ENCODE measurements around the gene CCNB1IP1. TPM values are rescaled to one million over a fixed set of nuclear protein-coding genes. Genes with fewer than 3 reads are reported as not detected.
A peak's percentile ranks its signal among the peaks of the same experiment; 100 is the strongest.
"Not testable (repeated sequence)": the region's sequence is repeated elsewhere in the genome, so short reads cannot be mapped to it uniquely, and the experiment has no call there.

The CCNB1IP1 gene
- 61.3 TPM for total RNA-seq
- long read RNA-seq, transcript CCNB1IP1-202 (7 exons, 1,479 nt): major isoform, 15 of 40 reads
- long read RNA-seq, partial matches to known transcripts: 22 of 40 reads
- long read RNA-seq, other reads (novel, unspliced or antisense): 2 of 40 reads

GRCh38 chr14:20332788-20333493 lies at the start of gene CCNB1IP1:
TSS of gene CCNB1IP1 (minus strand) at chr14:20333279. CDS start at chr14:20316523, 16,756 bp downstream.
- intact Hi-C loops (cut with DNase I): loop anchor here (5.0 kb wide), 2 partner anchors 279 to 349 kb away; partner anchors contain the start of gene RNASE4
- DNase-seq (ENCODE audit: low spot score): no peak

DNA sequence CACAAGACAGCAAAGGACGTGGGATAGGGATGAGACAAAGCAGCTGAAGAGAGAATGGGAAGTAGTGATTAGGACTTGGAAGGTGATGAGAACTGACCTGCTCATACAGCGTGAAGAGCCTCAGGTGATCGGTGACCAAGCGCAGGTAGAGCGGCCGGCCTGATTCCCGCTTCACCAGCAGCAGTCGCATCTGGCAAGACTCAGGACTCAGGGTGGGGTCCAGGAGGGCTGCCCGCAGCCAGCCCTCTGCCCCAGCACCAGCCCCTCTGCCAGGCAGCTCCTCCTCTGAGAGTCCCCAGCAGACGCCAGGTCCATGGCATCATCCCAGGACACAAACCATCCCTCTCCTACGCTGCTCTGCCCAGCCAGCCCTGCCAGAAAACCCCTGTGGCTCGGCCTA lies 49.4 kb upstream of the CCNB1IP1 start:
- intact Hi-C loops (cut with DNase I): no loop called here

GRCh38 chr14:20381341-20381740 lies 48.3 kb upstream of the CCNB1IP1 start:
- DNase-seq (ENCODE audit: low spot score): no peak
- intact Hi-C loops (cut with DNase I): no loop called here

More for the DNA sequence above, 49.4 kb upstream of the CCNB1IP1 start:
- DNase-seq (ENCODE audit: low spot score): no peak

- no peak for DNase-seq (ENCODE audit: low spot score)
- intact Hi-C loops (cut with DNase I): no loop called here
Measured at GRCh38 chr14:20380681-20381080, 47.6 kb upstream of the CCNB1IP1 start.

DNA sequence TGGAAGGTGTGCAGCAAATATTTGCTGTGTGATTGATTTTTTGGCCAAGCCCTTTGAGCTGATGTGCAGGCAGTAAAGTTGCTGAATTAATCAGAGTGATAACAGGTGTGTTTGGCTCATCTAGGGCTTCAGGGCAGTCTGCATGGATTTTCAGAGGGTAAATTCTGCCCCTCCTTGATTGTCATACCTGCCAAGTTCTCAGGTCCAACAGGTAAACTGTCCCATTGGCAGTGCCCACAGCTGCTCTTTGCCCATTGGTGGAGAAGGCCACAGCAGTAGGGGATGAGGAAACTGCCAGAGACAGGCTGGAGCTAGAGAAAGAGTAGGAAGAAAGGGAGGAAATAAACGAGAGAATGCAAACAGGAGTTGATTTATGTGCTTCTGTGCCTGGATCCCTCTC lies 46.7 kb upstream of the CCNB1IP1 start:
- intact Hi-C loops (cut with DNase I): no loop called here
- no peak for DNase-seq (ENCODE audit: low spot score)

DNA sequence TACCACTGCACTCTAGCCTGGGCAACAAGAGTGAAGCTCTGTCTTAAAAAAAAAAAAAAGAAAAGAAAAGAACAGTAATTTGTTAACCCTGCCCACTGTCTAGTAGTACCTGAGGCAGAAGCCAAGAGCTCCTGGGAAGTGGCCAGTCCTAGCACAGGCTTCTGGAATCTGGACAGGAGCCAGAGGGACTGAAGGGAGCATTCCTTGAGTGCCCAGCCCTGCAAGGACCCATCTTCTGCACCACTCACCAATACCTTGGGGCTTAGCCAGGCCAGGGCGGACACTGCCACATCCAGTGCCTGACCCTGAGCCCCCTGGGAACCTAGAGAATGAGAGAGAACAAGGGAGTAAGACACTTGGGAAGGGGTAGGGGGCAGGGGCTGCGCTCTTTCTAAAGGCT lies 44.1 kb upstream of the CCNB1IP1 start:
- no peak for DNase-seq (ENCODE audit: low spot score)
- intact Hi-C loops (cut with DNase I): no loop called here

- DNase-seq (ENCODE audit: low spot score): no peak
- intact Hi-C loops (cut with DNase I): no loop called here
Measured at GRCh38 chr14:20376071-20376588, 43.1 kb upstream of the CCNB1IP1 start.

DNA sequence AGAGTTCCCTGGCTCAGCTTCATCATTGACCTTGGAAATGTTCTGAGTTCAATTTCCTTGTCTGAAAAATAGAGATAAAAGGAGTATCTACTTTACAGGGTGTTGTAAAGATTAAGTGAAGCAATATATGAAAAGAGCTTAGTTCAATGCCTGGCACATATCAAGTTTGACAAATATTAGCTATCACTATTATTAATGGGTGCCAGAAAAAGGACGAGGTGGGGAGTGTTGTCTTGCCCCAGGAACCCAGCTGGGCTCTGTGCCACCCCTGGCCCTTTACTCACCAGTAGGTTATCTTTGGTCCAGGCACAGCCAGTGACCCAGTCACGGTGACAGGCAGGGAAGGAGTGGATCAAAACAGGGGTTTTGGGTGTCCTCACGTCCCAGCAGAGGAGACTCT lies 42.4 kb upstream of the CCNB1IP1 start:
- DNase-seq (ENCODE audit: low spot score): no peak
- intact Hi-C loops (cut with DNase I): no loop called here

- intact Hi-C loops (cut with DNase I): no loop called here
- DNase-seq (ENCODE audit: low spot score): no peak
Measured at GRCh38 chr14:20372796-20373195, 39.7 kb upstream of the CCNB1IP1 start.

DNA sequence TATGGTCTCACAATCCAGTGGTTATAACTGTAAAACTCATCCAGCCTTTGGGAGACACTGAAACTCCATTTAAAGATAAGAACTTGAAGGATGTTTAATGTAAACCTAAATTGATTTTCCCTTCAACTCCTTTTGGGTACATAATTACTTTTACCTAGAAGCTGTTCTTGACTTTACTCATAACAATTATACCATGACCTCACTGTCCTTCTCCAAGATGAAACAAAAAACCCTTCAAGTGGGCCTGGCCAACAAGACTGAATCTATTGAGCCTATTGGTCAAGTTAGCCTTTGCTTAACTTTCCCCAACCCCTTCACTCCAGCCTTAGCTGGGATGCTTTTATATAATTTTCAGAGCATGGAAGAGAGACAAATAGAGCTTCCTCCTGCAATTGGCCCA lies 32.8 kb upstream of the CCNB1IP1 start:
- DNase-seq (ENCODE audit: low spot score): no peak
- intact Hi-C loops (cut with DNase I): no loop called here

- DNase-seq (ENCODE audit: low spot score); intact Hi-C loops (cut with DNase I): not testable (repeated sequence)
Measured at GRCh38 chr14:20358474-20358873, 25.4 kb upstream of the CCNB1IP1 start.

DNA sequence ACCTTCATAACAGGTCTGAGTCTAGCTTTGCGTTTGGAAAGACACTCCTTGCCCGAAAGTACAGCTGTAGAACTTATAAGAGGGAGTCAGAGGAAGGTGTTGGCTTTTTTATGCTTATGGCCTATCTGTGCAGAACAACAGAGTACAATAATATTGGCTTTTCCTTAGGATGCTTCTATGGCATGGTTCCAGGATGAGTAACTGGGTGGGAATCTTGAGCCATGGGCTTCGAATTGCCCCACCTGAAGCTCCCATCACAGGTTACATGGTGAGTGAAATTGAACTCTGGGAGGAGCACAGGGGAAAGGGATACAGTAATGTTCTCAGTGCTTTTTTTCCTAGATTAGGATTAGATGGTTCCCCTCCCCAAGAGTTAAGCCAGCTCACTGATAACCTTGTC lies 23.3 kb upstream of the CCNB1IP1 start:
- DNase-seq (ENCODE audit: low spot score): no peak
- intact Hi-C loops (cut with DNase I): no loop called here

GRCh38 chr14:20350860-20351259 lies 17.8 kb upstream of the CCNB1IP1 start:
- DNase-seq (ENCODE audit: low spot score): no peak
- intact Hi-C loops (cut with DNase I): no loop called here

GRCh38 chr14:20350282-20350681 lies 17.2 kb upstream of the CCNB1IP1 start:
- intact Hi-C loops (cut with DNase I): no loop called here
- DNase-seq (ENCODE audit: low spot score): no peak

- intact Hi-C loops (cut with DNase I): no loop called here
- DNase-seq (ENCODE audit: low spot score): no peak
Measured at GRCh38 chr14:20347747-20348146, 14.7 kb upstream of the CCNB1IP1 start.

DNA sequence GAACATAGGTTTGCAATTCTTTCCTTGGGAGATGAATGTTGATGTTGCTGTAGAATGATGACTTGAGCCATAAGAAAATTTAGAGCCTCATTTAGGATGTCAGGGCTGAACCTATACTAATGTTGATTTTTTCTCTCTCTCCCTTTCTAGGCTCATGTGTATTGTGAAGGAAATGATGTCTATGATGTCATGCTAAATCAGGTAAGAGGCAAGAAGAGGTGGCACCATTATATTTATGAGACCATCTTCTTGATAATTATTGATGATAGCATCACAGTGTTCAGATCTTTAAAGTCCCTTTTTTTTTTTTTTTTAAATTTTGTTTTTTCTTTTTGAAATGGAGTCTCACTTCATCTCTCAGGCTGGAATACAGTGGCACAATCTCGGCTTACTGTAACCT lies 13.6 kb upstream of the CCNB1IP1 start:
- no peak for DNase-seq (ENCODE audit: low spot score)

GRCh38 chr14:20345366-20345765 lies 12.3 kb upstream of the CCNB1IP1 start:
- intact Hi-C loops (cut with DNase I): no loop called here
- no peak for DNase-seq (ENCODE audit: low spot score)

More for the DNA sequence above, 13.6 kb upstream of the CCNB1IP1 start:
- intact Hi-C loops (cut with DNase I): no loop called here

DNA sequence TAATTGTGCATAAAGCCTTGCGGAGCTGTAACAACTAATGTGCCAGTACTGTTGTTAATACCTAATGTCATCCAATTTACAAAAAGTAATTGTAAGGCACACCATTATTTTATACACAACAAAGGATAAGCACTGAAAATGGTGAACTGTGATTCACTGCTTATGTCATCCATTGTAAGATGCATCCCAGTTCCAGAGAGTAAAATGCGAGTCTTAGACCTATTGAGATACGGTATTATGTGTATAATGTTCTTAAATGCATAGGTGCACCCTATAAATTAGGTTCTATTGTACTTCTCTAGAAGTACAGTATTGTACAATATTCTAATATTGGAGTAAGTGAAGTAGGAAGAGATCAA lies 10.8 kb upstream of the CCNB1IP1 start:
- intact Hi-C loops (cut with DNase I): loop anchor here (2.0 to 5.0 kb wide), 3 partner anchors 15 to 118 kb away; partner anchors contain the start of genes PIP4P1 and TEP1
- no peak for DNase-seq (ENCODE audit: low spot score)

GRCh38 chr14:20343092-20343861 lies 10.2 kb upstream of the CCNB1IP1 start, which contains the start of gene PARP2:
TSS of gene PARP2 (plus strand) at chr14:20343635. CDS start at chr14:20343642, 7 bp downstream.
- intact Hi-C loops (cut with DNase I): loop anchor here (2.0 to 5.0 kb wide), 3 partner anchors 14 to 119 kb away; partner anchors contain the start of genes PIP4P1 and TEP1
- DNase-seq (ENCODE audit: low spot score): peak; percentile 97

- intact Hi-C loops (cut with DNase I): loop anchor here (2.0 to 5.0 kb wide), 3 partner anchors 13 to 121 kb away; partner anchors contain the start of genes PIP4P1 and TEP1
- no peak for DNase-seq (ENCODE audit: low spot score)
Measured at GRCh38 chr14:20341646-20342045, 8.6 kb upstream of the CCNB1IP1 start.

All from cardiac septum (tissue), 1 donor.